GM18526 (cell line): ENCODE data around the gene MRPL1.

ENCODE experiments used
- POLR2A ChIP-seq: IDR thresholded peaks from 3 replicates; pipeline ENCODE4 v1.6.1; 2011; ENCODE audit not compliant: insufficient read length; ENCODE audit errors: extremely low read depth

The MRPL1 gene

GRCh38 chr4:77922158-77923094 lies 59.8 kb downstream of the MRPL1 start:
- no peak for TF ChIP-seq POLR2A

GRCh38 chr4:77927991-77928925 lies 65.6 kb downstream of the MRPL1 start:
- TF ChIP-seq POLR2A = no peak

- no peak for TF ChIP-seq POLR2A
These were observed 67.6 kb downstream of the MRPL1 start for GRCh38 chr4:77930154-77930639.

GRCh38 chr4:77930876-77931275 lies 68.2 kb downstream of the MRPL1 start:
- TF ChIP-seq POLR2A = no peak

- no peak for TF ChIP-seq POLR2A
These were observed 69.0 kb downstream of the MRPL1 start for GRCh38 chr4:77931452-77932135.

- no peak for TF ChIP-seq POLR2A
These were observed 75.9 kb downstream of the MRPL1 start for GRCh38 chr4:77938560-77938959.

GRCh38 chr4:77950203-77950602 lies 87.6 kb downstream of the MRPL1 start:
- no peak for TF ChIP-seq POLR2A

GRCh38 chr4:77952457-77952856 lies 89.8 kb downstream of the MRPL1 start:
- TF ChIP-seq POLR2A = no peak

- TF ChIP-seq POLR2A = no peak
These were observed 92.1 kb downstream of the MRPL1 start for GRCh38 chr4:77954690-77955089.

GRCh38 chr4:77956917-77957316 lies 94.3 kb downstream of the MRPL1 start:
- TF ChIP-seq POLR2A = no peak

GRCh38 chr4:77958897-77959296 lies 96.3 kb downstream of the MRPL1 start:
- no peak for TF ChIP-seq POLR2A

GRCh38 chr4:77959566-77960338 lies 97.1 kb downstream of the MRPL1 start:
- TF ChIP-seq POLR2A = no peak

- TF ChIP-seq POLR2A = no peak
These were observed 97.7 kb downstream of the MRPL1 start for GRCh38 chr4:77960367-77960766.

- no peak for TF ChIP-seq POLR2A
These were observed 100.4 kb downstream of the MRPL1 start for GRCh38 chr4:77963004-77963403.

- no peak for TF ChIP-seq POLR2A
These were observed 127.3 kb downstream of the MRPL1 start for GRCh38 chr4:77989968-77990367.

GRCh38 chr4:77990456-77990855 lies 127.8 kb downstream of the MRPL1 start:
- TF ChIP-seq POLR2A = no peak
